GM08714 (cell line): ENCODE measurements around the gene PADI3.
"Not testable (repeated sequence)": the region's sequence is repeated elsewhere in the genome, so short reads cannot be mapped to it uniquely, and the experiment has no call there.

Source experiments
- H3K4me3 ChIP-seq: fragments of 200-500 bp; sonication (Bioruptor generic); 2 replicates; pipeline ENCODE4 v1.5.1; 2014; ENCODE audit warnings: mild to moderate bottlenecking, low read length, inconsistent platforms
- ZNF274 ChIP-seq: IDR thresholded peaks from 2 replicates; pipeline ENCODE4 v1.6.1; 2012; ENCODE audit warnings: mild to moderate bottlenecking, low read depth, low read length

The PADI3 gene

DNA sequence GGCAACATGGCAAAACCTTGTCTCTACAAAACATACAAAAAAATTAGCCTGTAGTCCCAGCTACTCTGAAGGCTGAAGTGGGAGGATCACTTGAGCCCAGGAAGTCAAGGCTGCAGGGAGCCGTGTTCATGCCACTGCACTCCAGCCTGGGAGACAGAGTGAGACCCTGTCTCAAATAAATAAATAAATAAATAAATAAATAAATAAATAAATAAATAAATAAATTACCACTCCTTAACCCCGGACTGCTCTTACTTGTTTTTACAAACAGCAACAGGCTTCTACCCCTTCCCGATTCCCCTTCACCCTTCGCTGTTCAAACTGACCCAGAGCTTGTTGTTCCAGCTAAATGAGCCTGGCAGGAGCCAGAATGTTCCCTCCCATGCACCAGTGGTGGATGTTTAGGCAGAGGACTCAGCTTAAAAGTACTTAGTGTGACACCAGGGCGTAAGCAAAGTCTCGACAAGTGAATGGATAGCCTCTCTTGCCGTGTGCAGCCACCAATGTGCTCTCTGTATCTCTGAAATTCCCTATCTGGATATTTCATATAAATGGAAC is 21.5 kb upstream of the PADI3 start:
- H3K4me3 ChIP-seq = no peak overlapping the region
- no peak for TF ChIP-seq ZNF274

DNA sequence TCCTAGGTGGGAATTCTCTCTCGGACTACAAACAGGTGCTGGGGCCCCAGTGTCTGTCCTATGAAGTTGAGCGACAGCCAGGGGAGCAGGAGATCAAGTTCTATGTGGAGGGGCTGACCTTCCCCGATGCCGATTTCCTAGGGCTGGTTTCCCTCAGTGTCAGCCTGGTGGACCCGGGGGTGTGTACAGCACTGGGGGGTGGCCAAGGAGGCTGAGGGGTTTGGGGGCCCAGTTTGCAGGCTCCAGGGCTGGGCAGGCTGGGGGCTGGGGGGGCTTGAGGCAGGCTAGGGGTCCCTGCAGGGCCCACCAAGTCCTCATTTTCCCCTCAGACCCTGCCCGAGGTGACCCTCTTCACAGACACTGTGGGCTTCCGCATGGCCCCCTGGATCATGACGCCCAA is 20.3 kb upstream of the PADI3 start:
- TF ChIP-seq ZNF274 = no peak
- H3K4me3 ChIP-seq = no peak overlapping the region

DNA sequence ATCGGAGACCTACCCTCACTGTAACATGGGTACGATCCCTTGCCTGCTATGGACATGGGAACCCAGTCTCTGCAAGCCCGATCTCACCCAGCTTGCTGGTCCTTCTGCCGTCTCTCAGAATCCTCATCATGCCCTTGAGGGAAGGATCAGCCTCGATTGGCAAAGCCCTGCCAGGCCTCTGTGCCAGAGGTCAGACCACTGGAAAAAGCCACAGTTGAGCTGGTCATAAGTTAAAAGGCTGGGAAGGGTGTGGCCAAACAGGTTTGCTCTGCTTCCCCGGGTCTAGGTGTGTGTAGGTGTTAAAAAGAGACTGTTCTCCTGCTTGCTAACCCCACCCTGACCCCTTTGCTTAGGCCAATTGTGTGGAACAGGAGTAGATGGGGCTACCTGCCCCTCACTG is 19.5 kb upstream of the PADI3 start:
- TF ChIP-seq ZNF274 = no peak
- no peak overlapping the region for H3K4me3 ChIP-seq

DNA sequence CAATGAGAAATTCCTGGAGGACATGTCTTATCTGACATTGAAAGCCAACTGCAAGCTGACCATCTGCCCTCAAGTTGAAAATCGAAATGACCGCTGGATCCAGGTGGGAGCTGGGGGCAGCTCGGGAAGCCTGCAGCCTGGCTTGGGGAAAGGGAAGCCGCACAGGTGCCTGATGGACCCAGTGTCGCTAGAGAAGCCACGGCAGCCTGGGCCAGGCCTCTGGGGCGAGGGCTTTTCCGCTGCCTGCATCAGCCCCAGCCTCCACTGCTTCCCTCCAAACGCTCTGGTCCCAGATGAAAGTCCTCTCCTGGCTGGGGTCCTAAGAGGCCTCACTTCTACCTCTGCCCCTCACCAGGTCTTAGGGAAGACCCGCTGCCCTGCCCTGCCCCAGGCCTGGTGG is 18.8 kb upstream of the PADI3 start:
- TF ChIP-seq ZNF274 = no peak
- H3K4me3 ChIP-seq = no peak overlapping the region

DNA sequence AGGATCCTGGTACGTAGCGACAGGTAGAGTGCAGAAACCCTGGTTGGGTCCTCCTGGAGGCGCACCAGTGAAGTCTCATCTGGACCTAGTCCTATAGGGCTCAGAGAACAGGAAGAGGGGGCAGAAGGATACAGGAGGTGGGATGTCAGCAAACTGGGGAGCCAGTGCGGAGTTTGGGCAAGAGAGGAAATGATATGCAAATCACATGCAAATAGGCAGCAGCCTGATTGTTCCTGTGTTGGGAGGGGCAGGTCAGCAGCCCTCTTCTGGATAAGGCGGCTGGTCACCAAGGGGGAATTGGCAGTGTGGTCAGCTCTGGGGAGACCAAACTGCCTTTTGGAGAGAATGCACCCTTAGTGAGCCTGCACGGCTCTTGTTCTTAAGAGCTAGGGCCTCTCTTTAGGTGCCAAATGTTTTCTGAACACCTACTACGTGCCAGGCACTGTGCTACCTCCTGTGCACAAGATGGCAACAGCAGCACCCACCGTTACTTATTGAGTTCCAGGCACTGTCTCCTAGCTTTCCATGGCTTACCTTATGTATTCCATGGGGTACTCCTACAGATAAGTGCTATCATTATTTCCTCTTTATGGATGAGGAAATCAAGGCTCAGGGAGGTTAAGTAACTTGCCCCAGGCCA is 18.1 kb upstream of the PADI3 start:
- no peak overlapping the region for H3K4me3 ChIP-seq
- no peak for TF ChIP-seq ZNF274

DNA sequence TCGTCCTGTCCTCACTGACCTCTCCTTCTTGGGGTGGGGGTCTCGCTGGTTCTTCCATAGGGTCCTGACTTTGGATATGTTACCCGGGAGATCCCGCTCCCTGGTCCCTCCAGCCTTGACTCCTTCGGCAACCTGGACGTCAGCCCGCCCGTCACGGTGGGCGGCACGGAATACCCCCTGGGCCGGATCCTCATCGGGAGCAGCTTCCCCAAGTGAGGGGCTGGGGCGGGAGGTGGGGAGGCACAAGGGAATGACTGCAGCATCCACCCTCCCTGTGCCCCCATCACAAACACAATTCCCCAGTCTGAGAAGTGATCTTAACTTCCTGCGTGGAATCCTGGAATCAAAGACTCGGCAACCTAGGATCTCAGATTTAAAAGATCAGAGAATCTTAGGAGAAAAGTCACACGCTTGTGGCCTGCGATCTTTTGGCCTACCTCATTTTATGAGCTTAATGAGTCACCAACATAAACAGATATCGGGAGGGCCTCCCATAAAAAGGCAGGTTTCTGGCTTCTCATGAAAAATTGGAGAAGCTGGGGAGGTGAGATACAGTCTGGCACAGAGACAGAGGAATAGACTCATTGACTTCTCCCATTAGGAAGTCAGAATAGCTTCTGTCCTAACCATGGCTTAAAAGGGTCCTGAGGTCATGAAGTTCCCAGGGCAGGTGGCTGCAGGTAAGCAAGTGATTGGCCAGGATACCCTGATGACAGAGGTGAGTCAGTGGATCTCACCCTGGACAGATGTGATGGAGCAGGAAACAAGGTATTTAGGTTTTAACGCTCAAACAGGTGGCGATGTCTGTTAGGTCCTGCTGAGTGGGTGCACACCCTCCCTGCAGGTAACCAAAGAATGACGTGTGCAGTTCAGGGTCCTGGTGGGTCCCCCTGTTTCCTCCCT is 15.9 kb upstream of the PADI3 start:
- TF ChIP-seq ZNF274 = no peak
- H3K4me3 ChIP-seq = no peak overlapping the region

DNA sequence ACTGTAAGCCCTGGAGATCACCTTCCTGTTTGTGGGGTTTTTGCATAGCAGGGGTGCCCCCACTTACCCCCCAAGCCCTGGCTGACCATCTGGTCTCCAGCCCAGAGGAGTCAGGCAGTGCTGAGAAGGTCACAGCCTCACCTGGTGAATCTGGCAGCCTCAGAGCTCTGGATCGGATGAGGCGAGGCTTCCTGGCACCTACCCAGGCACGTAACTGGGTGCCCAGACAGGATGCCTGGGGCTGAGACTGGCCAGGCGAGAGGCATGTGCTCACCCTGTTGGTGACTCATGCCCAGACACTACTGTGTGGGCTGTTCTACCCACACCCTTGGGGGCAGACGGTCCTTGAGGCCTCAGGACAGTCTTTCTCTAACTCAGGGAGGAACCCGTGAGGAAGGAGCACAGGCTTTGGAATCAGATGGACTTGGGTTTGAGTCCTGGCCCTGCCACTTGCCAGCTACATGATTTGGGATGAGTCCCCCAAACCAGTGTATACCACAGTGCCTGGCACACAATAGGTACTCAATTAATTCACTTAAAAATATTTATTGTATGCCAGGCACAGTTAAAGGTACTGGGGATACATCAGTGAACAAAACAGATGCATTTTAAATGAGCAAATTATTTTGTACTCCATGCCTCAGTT is 15.1 kb upstream of the PADI3 start:
- H3K4me3 ChIP-seq = no peak overlapping the region
- TF ChIP-seq ZNF274 = no peak

DNA sequence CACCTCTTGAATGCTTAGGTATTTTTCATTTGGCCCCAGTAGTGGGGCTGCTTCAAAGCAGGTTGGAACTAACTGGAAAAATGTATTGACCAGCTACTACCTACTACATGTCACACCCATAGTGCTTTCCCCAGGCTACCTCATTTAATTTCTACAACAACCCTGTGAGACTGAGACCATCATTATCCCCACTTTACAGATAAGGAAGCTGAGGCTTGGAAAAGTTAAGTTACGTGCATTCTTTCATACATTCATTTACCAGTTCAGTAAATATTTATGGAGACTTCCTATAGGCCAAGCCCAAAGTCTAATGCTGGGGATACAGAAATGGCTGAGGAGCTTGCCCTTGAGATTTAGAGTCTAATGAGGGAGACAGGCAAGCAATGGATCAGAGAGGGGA is 14.5 kb upstream of the PADI3 start:
- H3K4me3 ChIP-seq = no peak overlapping the region

DNA sequence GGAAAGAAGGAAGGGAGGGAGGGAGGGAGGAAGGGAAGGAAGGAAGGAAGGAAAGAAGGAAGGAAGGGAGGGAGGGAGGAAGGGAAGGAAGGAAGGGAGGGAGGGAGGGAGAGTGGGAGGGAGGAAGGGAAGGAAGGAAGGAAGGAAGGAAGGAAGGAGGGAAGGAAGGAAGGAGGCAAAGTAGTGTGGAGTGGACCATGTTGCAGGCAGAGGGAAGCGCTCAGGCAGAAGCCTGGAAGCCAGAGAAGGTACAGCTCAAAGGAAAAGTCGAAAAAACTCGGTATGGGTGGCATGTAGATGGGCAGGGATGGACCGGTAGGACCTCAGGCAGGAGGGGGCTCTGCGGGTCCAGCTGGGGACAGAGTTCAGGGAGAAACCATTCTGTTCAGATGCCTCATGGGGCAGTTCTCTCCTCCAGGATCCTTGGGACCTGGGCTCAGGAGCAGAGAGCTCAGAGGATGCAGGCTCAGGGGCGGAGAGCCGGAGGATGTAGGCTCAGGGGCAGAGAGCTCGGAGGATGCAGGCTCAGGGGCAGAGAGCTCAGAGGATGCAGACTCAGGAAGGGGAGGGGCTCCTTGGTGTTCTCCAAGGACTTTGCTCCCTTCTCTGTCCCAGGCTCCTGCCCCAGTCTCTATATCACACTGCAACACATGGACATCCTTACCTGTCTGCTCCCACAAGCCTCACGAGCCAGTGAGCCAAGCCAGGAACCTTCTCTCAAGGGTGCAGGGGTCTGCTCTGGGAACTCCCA is 13.6 kb upstream of the PADI3 start:
- no peak for TF ChIP-seq ZNF274
- no peak overlapping the region for H3K4me3 ChIP-seq

More for the DNA sequence above, 14.5 kb upstream of the PADI3 start:
- TF ChIP-seq ZNF274 = no peak

DNA sequence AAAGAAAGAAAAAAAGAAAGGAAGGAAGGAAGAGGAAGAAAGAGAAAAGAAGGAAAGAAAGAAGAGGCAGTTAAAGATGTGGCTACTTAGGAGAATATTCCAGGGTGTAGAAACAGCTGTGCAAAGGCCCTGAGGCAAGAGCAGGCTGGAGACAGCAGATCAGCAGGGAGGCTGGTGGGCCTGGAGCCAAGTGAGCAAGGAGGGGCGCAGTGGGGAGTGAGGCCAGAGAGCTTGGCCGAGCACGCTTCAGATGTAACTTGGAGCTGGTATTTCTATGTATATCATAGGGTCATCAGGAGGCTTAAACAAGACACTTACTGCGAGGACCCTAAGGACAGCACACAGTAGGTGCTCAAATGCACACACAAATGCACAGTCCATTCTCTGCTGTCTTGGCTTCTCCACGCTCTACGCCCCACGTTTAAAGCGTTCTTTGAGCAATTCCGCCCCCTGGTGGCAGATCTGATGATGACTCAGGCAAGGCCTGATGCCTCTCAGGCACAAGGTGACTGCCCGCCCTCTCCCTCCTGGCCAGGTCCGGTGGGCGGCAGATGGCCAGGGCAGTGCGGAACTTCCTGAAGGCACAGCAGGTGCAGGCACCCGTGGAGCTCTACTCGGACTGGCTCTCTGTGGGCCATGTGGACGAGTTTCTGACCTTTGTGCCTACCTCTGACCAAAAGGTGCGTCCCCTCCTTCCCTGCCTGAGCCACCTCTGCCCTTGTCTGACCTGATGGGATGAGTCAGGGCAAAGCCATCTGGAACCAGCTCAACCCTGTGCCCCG is 11.9 kb upstream of the PADI3 start:
- TF ChIP-seq ZNF274 = no peak
- no peak overlapping the region for H3K4me3 ChIP-seq

DNA sequence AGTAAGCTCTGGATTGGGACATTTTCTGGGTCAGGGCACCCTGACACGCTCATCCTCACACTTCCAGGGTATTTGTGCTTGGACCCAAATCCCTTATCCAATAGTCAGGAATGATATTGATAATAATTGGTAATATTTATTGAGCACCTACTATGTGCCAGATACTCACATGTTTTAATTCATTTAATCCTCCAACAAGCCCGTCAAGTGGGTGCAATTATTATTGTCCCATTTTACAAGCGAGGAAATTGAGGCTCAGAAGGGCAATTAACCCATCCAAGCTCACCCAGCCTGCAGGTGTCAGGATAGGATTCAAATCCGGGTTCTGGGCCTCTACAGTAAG is 11.4 kb upstream of the PADI3 start:
- TF ChIP-seq ZNF274 = no peak
- H3K4me3 ChIP-seq = no peak overlapping the region

DNA sequence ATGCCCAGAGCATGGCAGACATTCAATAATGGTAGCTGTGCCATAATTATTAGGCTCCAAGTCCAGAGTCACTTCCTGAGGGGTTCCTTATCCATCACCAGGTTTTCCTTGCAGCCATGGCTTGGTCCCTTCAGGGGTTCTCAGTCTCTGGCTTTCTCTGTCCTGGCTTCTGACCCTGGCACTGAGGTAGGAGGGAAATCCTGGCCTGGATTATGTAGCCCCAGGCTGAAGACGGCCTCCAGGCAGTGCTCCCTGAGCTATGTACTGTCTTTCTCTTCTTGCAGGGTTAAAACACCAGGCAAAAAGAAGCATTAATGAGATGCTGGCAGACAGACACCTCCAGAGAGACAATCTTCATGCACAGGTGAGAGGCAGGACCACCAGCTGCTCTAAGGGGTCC is 9.5 kb upstream of the PADI3 start:
- no peak for TF ChIP-seq ZNF274
- H3K4me3 ChIP-seq = no peak overlapping the region

DNA sequence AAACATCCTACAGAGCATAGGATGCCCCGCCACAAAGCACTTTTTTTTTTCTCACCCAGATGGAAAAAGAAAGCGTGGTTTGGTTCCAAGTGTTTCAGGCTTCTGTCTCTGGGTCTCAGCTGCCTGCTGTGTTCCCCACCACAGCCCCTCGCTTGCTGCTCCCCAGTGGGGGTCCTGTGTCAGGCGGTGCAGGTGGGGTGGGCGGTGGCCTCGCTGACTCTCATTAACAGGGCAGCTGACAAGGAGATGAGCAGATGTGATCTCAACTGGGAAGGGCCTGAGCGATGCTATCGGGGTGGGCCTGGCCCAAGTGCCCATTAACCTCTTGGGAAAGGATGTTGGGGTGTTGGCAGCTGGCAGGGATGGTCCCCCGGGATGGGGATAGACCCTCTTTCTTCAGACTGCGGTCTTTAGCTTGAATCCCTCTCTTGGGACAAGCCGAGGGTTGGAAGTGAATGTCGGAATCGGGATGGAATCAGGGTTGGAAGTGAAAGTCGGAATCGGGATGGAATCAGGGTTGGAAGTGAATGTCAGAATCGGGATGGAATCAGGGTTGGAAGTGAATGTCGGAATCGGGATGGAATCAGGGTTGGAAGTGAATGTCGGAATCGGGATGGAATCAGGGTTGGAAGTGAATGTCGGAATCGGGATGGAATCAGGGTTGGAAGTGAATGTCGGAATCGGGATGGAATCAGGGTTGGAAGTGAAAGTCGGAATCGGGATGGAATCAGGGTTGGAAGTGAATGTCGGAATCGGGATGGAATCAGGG is 7.7 kb upstream of the PADI3 start:
- H3K4me3 ChIP-seq = not testable (repeated sequence)

DNA sequence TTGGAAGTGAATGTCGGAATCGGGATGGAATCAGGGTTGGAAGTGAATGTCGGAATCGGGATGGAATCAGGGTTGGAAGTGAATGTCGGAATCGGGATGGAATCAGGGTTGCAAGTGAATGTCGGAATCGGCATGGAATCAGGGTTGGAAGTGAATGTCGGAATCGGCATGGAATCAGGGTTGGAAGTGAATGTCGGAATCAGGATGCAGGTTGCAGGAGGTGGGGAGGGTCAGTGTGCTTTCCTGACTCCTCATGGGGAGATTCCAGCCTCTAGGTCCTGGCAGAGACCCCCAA is 7.2 kb upstream of the PADI3 start:
- not testable (repeated sequence) for H3K4me3 ChIP-seq
